Spleen (tissue), 11 donors: ENCODE measurements around the gene DHX29. TPM values are rescaled to one million over a fixed set of nuclear protein-coding genes. Genes with fewer than 3 reads are reported as not detected.

Experiments used
- DNase-seq: peaks from one replicate; pipeline ENCODE4 v3.0.0-alpha.2; 2020
- H3K27ac ChIP-seq, 8 donors: fragments of 200-600 bp; sonication (generic) in 7 of 8; 1 replicate in 4 of 8; 2 replicates in 4 of 8; pipeline versions ENCODE4 v1.5.0 to v1.8.0; 2016 to 2021; ENCODE audit warnings: inconsistent platforms in 4 of 8, mild to moderate bottlenecking in 4 of 8, moderate library complexity in 1 of 8
- H3K27me3 ChIP-seq, 7 donors: fragments of 200-600 bp; sonication (generic) in 6 of 7; replicated peaks in 1 of 7; 1 replicate in 4 of 7; 2 replicates in 3 of 7; pipeline versions ENCODE4 v1.5.0 to v1.8.0; 2016 to 2021; ENCODE audit warnings: inconsistent platforms in 3 of 7, mild to moderate bottlenecking in 1 of 7
- H3K36me3 ChIP-seq, 6 donors: fragments of 200-600 bp; sonication (generic) in 5 of 6; 1 replicate in 4 of 6; 2 replicates in 2 of 6; pipeline versions ENCODE4 v1.5.0 to v1.8.0; 2016 to 2021; ENCODE audit warnings: inconsistent platforms in 2 of 6
- H3K4me1 ChIP-seq, 6 donors: fragments of 200-600 bp; sonication (generic) in 5 of 6; 1 replicate in 3 of 6; 2 replicates in 3 of 6; pipeline versions ENCODE4 v1.5.0 to v1.8.0; 2016 to 2021; ENCODE audit warnings: inconsistent platforms in 3 of 6
- H3K4me3 ChIP-seq, 8 donors: fragments of 200-600 bp; sonication (generic) in 7 of 8; 1 replicate in 4 of 8; 2 replicates in 4 of 8; pipeline versions ENCODE4 v1.5.0 to v1.8.0; 2016 to 2021; ENCODE audit warnings: inconsistent platforms in 4 of 8, mild to moderate bottlenecking in 4 of 8, moderate library complexity in 2 of 8
- H3K9me3 ChIP-seq, 8 donors: fragments of 200-600 bp; sonication (generic) in 7 of 8; 1 replicate in 4 of 8; 2 replicates in 4 of 8; pipeline versions ENCODE4 v1.5.0 to v1.8.0; 2016 to 2021; ENCODE audit warnings: inconsistent platforms in 4 of 8
- CTCF ChIP-seq, 11 experiments: fragments of 200-600 bp in 7 of 11; fragments of 450-650 bp in 4 of 11; sonication (generic) in 4 of 11; IDR thresholded peaks in 8 of 11; conservative IDR thresholded peaks in 3 of 11; 1 replicate in 7 of 11; 2 replicates in 4 of 11; pipeline versions ENCODE4 v1.4.0 to v1.8.0; 2016 to 2021; ENCODE audit warnings: antibody characterized with exemption in 11 of 11, inconsistent platforms in 4 of 11, mild to moderate bottlenecking in 1 of 11
- POLR2A ChIP-seq, 3 donors: fragments of 450-650 bp; IDR thresholded peaks; one replicate each; pipeline ENCODE4 v1.5.1; 2017; ENCODE audit warnings: antibody characterized with exemption in 3 of 3, mild to moderate bottlenecking in 1 of 3
- POLR2AphosphoS5 ChIP-seq, 3 donors: sonication (generic); formaldehyde crosslinking; IDR thresholded peaks; one replicate each; pipeline ENCODE4 v1.5.1; 2017; ENCODE audit warnings: antibody characterized with exemption in 3 of 3
- WGBS, 5 donors: extraction: QIAGEN DNeasy Blood & Tissue Kit in 3 of 5; methylation state at CpG; one replicate each; pipeline versions ENCODE4 v1.1.5 to v1.1.7; 2013 to 2018; 5-methylcytosine and 5-hydroxymethylcytosine counted together
- intact Hi-C: fragments of 100-400 bp; cut with DNase I; formaldehyde crosslinking; loops from one replicate; pipeline ENCODE4 v1.15.0; 2023; ENCODE audit warnings: low total_unique reads
- polyA plus RNA-seq, 3 donors: library from polyadenylated mRNA; stranded (reverse); fragments of 200-250 nt; gene quantifications; one replicate each; pipeline ENCODE4 v1.2.1, GENCODE V29; 2013
- total RNA-seq, 7 donors: library from RNA; depleted of rRNA in 3 of 7; stranded (reverse); fragments of >200 nt in 3 of 7; fragmentation: NEBNext Ultra II Directional in 4 of 7; extraction: Animal tissue kit (Norgen Biotek cat#: 25700) in 4 of 7; gene quantifications; one replicate each; pipeline versions ENCODE4 v1.1.0 to v1.2.1, GENCODE V29; 2016 to 2021
- donor health status: healthy with polysubstance abuse.
- donor health status: DM: no; HTN: no; CAD: no; lungs with moderate emphysema.
- donor health status: DM: no; HTN: no; CAD: no.
- donor health status: Bipolar disorder and iron deficiency.
- donor health status: healthy.
- donor health status: DM: no; HTN: no; CAD: no.
- donor health status: DM: yes; HTN: yes; CAD: no.

DHX29 gene
- total and polyA plus RNA-seq, 10 donors = 4.5 to 27.0 (median 17.5) TPM

DNA sequence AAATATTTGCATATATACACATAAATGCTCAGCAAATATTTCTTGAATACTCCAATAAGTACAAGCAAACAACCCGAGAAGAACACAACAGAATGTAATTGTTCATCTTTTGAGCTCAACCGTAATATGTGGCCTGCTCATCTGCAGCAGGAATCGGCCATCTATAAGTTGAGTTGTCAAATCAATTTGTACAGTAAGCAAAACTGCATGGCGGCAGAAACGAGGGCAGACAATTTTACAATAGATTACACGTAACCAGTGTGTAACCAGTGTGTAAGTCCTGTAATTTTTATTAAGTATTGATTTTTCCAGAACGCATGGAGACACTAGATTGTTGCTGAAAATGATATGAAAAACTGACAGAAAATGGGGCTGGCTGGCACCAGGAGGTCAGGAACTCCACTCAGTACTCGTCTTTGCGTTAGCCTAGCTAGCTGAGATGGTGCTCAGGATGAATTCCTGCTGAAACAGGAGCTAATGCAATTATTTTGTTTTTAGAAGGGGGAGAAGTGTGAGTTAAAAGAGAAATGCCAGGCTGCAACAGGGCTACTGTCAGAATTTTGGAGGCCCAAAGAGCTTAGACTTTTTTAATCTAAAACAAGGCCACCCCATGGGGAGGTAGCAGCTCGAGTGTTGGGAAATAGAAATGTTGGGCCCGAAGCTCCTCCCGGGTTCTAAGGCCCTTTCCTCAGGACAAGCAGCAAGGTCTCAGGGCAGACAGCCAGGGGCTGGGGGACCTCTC lies 682 bp downstream of the DHX29 start:
- peak overlapping the region; percentile 90 to 97 (median 94) for H3K27ac ChIP-seq
- H3K9me3 ChIP-seq = no peaks in the 10 kb centered on the region
- 20 to 26% (median 25%) methylated on average over 12 of the region's 12 CpGs for WGBS, 5 donors
- TF ChIP-seq POLR2A (IDR thresholded peaks at IDR 0.05) = no peak
- no peak for TF ChIP-seq CTCF (IDR thresholded peaks at IDR 0.05 in 8 of 11, conservative IDR thresholded peaks at IDR 0.05 in 3 of 11)
- TF ChIP-seq POLR2AphosphoS5 (IDR thresholded peaks at IDR 0.05) = no peak
- DNase-seq = no peak
- peaks cover 45 to 88% (median 71%) of the 10 kb centered on the region in 6 donors for H3K4me1 ChIP-seq
- H3K4me3 ChIP-seq = peak overlapping the region; percentile 61 to 91 (median 76)
- intact Hi-C loops = no loop called here
- peaks cover 0 to 5% (median 0%) of the 10 kb centered on the region in 6 donors for H3K36me3 ChIP-seq
- no peaks in the 10 kb centered on the region for H3K27me3 ChIP-seq

DNA sequence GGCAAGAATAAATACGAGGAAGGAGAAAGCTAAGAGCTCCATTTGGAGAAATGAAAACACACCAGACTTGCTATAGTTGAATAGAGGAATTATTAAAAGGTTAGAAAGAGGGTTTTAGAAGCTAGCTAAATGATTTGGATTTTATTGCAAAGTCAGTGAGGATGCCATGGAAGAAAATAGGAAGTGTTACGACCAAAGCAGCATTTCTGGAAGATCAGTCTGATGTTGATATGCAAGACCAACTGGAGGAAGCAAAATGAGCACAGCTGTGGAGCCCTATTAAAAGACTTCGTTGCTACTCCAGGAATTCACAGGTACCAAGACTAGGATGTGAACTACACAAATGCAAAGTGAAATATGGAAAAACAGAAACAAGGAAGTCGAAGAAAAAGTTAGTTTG lies 2.1 kb downstream of the DHX29 start:
- 42 to 53% (median 48%) methylated on average over 4 of the region's 4 CpGs for whole genome bisulfite sequencing, 5 donors
- H3K27me3 ChIP-seq = no peaks in the 10 kb centered on the region
- peaks cover 0 to 7% (median 5%) of the 10 kb centered on the region in 8 donors for H3K9me3 ChIP-seq
- DNase-seq = no peak
- no peak overlapping the region for H3K27ac ChIP-seq
- H3K4me3 ChIP-seq = no peak overlapping the region
- intact Hi-C loops = no loop called here
- peaks cover 43 to 74% (median 61%) of the 10 kb centered on the region in 6 donors for H3K4me1 ChIP-seq
- H3K36me3 ChIP-seq = peaks cover 0 to 18% (median 0%) of the 10 kb centered on the region in 6 donors
- TF ChIP-seq POLR2A (IDR thresholded peaks at IDR 0.05) = no peak
- TF ChIP-seq CTCF (IDR thresholded peaks at IDR 0.05 in 8 of 11, conservative IDR thresholded peaks at IDR 0.05 in 3 of 11) = no peak
- no peak for TF ChIP-seq POLR2AphosphoS5 (IDR thresholded peaks at IDR 0.05)

DNA sequence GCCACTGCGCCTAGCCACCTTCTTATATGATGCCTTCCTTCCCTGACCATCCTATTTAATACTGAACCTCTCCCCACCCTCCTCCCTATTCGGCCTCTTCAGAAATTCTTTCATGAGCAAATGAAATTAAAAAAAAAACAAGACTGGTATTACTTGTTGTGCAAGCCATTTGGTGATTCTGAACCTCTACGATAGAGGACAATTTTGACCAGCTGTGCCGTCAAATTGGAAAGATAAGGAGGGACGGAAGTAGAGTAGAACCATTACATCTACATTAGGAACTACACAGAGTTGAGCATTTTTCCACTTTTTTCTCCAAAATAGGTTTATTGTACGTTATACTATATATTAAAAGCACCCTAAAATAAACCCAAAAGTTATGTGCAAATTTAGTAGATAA lies 2.9 kb downstream of the DHX29 start:
- TF ChIP-seq CTCF (IDR thresholded peaks at IDR 0.05 in 8 of 11, conservative IDR thresholded peaks at IDR 0.05 in 3 of 11) (no peak), POLR2A (IDR thresholded peaks at IDR 0.05) (no peak), POLR2AphosphoS5 (IDR thresholded peaks at IDR 0.05) (no peak)
- WGBS, 5 donors = 94 to 95% (median 95%) methylated on average over 6 of the region's 6 CpGs
- intact Hi-C loops = no loop called here
- no peak for DNase-seq
- peaks cover 35 to 66% (median 53%) of the 10 kb centered on the region in 6 donors for H3K4me1 ChIP-seq
- H3K9me3 ChIP-seq = peaks cover 0 to 7% (median 5%) of the 10 kb centered on the region in 8 donors
- no peak overlapping the region for H3K27ac ChIP-seq
- H3K36me3 ChIP-seq = peaks cover 0 to 22% (median 0%) of the 10 kb centered on the region in 6 donors
- no peak overlapping the region for H3K4me3 ChIP-seq
- H3K27me3 ChIP-seq = no peaks in the 10 kb centered on the region

DNA sequence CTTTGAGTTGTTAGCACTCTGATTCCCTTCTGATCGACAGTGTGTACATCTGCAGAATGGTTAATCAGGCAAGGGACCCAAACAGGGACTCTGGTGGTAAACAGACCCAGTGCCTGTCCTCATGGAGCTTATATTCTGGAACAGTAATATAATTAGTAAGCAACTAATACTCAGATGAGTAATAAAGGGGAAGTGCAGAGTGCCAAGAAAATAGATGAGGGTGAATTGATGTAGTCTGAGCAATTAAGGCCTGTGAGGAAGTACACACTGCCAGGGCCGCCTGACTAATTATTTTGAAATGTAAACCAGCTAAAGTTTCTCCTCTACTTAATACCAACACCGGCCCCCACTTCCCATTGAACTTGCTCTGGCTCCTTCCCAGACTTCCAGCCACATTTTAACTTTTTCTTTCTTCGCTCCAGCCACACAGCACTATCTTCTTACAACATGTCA lies 4.2 kb downstream of the DHX29 start:
- Histone ChIP-seq H3K27me3 (no peaks in the 10 kb centered on the region), H3K27ac (peak overlapping the region in 6 of 8 donors; percentile 17 to 62 (median 36)), H3K9me3 (peaks cover 0 to 7% (median 5%) of the 10 kb centered on the region in 8 donors), H3K4me1 (peaks cover 24 to 53% (median 42%) of the 10 kb centered on the region in 6 donors), H3K36me3 (peaks cover 0 to 24% (median 0%) of the 10 kb centered on the region in 6 donors), H3K4me3 (no peak overlapping the region)
- intact Hi-C loops = no loop called here
- DNase-seq = no peak
- TF ChIP-seq POLR2AphosphoS5 (IDR thresholded peaks at IDR 0.05) = no peak
- TF ChIP-seq POLR2A (IDR thresholded peaks at IDR 0.05) = no peak
- no peak for TF ChIP-seq CTCF (IDR thresholded peaks at IDR 0.05 in 8 of 11, conservative IDR thresholded peaks at IDR 0.05 in 3 of 11)
- 48 to 61% (median 51%) methylated on average over 4 of the region's 4 CpGs for WGBS, 5 donors
